GM12874 (cell line): ENCODE data around the gene SLC25A33.

ENCODE experiments used
- TF ChIP-seq, protein P1 (sequence below): IDR thresholded peaks from 2 replicates; pipeline ENCODE4 v1.5.1; 2011; ENCODE audit warnings: low read depth, mild to moderate bottlenecking, control low read depth, low read length, moderate library complexity; ENCODE audit not compliant: insufficient read depth

SLC25A33 gene

DNA sequence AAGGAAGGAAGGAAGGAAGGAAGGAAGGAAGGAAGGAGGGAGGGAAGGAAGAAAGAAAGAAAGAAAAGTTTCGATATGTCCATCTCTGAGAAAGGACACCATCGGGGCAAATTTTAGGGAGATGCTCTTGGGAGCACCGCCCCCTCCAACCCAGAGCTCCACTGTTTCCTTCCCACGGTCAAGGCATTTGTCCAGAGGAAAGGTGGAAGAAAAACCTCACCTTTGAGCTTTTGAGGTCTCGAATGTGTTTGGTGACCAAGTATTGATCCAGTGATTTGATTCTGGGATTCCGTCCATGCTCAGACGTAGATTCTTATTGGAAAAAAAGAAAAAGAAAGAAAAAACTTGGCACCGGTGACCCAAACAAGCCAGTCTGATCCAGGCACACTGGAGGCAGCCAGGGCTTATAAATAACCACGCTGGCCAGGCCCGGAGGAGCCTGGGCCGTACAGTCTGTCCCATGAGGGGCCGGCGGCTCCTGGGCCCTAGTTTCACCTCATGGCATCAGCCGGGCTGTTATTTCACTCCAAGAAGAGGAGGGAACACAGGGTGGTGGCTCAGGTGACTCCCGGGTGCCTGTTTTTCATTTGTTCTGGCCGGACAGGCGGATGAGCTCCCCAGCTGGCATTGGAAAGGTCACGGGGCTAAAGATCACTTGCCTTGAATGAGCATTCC is 36.1 kb upstream of the SLC25A33 start:
- TF ChIP-seq, protein P1, sequence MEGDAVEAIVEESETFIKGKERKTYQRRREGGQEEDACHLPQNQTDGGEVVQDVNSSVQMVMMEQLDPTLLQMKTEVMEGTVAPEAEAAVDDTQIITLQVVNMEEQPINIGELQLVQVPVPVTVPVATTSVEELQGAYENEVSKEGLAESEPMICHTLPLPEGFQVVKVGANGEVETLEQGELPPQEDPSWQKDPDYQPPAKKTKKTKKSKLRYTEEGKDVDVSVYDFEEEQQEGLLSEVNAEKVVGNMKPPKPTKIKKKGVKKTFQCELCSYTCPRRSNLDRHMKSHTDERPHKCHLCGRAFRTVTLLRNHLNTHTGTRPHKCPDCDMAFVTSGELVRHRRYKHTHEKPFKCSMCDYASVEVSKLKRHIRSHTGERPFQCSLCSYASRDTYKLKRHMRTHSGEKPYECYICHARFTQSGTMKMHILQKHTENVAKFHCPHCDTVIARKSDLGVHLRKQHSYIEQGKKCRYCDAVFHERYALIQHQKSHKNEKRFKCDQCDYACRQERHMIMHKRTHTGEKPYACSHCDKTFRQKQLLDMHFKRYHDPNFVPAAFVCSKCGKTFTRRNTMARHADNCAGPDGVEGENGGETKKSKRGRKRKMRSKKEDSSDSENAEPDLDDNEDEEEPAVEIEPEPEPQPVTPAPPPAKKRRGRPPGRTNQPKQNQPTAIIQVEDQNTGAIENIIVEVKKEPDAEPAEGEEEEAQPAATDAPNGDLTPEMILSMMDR: no peak

DNA sequence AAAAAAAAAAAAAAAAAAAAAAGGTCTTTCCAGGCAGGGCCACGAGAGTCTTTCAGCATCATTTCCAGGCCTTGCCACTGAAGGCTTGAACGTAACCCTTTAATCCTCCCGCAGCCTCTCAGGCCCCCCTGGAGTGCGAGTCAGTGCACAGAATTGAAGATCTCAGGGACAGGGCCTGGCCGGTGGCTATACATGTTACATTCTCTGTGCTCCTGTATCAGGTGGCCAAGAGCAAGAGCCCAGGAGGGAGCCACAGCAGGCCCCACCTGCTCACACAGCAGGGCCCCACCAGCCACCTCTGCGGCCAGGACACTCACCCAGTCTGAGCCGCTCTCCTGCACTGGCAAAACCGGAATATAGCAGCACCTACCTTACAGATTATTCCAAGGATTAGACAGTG is 34.1 kb upstream of the SLC25A33 start:
- TF ChIP-seq, protein P1: no peak

DNA sequence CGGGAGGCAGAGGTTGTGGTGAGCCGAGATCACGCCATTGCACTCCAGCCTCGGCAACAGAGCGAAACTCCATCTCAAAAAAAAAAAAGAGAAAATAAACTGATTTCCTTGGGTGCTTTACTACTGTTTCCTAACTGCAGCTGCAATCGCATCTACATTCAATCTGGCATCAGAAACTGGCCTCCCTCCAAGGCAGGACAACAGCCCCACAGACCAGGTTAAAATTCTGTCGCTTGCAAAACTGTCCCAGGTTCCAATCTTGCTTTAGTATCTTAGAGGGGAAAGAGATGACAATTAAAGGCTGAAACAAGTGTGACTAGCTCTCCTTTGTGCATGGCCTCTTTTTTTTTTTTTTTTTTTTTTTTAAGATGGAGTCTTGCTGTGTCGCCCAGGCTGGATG is 32.4 kb upstream of the SLC25A33 start:
- TF ChIP-seq, protein P1: no peak

GRCh38 chr1:9510130-9510529 is 29.1 kb upstream of the SLC25A33 start:
- TF ChIP-seq, protein P1: no peak

DNA sequence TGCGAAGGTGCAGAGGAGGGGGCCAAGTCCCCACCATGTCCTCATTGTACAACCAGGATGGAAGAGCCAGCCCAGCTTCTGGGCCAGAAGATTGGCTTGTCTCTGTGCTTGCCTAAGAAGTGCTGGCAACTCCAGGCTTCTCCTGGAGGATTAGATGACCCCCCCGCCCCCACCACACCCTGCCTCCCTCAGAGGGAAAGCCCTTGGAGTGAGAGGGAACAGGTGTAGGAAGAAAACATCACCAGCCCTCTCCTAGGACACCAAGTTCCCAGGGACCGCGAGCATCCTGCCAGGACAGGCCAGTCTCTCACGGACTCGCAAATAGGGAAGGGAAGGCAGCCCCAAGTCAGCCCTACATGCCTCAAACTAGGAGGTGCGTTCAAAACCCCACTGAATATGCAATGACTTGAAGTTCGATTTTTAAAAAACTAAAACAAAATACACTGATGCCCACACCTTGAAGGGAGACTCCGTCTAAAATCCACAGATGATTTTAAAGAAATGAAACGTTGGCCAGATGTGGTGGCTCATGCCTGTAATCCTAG is 20.7 kb upstream of the SLC25A33 start:
- TF ChIP-seq, protein P1: no peak

GRCh38 chr1:9520411-9520810 is 18.9 kb upstream of the SLC25A33 start:
- TF ChIP-seq, protein P1: no peak

GRCh38 chr1:9529190-9529589 is 10.1 kb upstream of the SLC25A33 start:
- TF ChIP-seq, protein P1: no peak
